ENCODE measurements around the gene TMC2.

DNA sequence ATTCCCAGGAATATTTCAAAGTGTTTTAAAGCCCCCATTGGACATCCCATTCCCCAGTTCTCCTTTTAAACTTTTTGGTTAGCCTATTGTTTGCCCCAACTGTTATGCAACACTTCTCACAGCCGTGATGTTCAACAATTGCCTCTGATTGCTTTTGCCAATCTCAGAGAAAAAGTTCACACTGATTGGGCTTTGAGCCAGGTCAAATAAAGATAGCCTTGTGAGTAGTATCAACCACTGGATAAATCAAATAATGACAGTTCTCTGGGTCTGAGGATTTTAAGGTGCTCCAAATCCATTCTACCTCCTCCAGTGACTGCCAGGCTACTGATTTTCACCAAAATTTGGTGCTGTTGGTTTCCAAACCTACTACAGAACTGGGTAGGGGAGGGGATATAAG is 97.0 kb downstream of the TMC2 start:
- TF ChIP-seq FOXP2 (optimal IDR thresholded peaks at IDR 0.05; ENCODE audit: borderline replicate concordance, extremely low read depth, extremely low read length, insufficient read depth) (no peak), SIN3A (IDR thresholded peaks at IDR 0.05; ENCODE audit: borderline replicate concordance, insufficient read depth, low read length) (no peak)

Data from PFSK-1 (cell line).